Esophagus muscularis mucosa (tissue), 4 donors: Measurements from ENCODE around the gene GSG1L.

Experiments
- CTCF ChIP-seq, 3 experiments: fragments of 200-600 bp in 2 of 3; fragments of 450-650 bp in 1 of 3; sonication (generic) in 2 of 3; IDR thresholded peaks; one replicate each; pipeline ENCODE4 v1.5.1; 2017 to 2019; ENCODE audit warnings: antibody characterized with exemption in 3 of 3, mild to moderate bottlenecking in 2 of 3, moderate library complexity in 1 of 3
- EP300 ChIP-seq: sonication (generic); formaldehyde crosslinking; IDR thresholded peaks from one replicate; pipeline ENCODE4 v1.6.1; 2017; ENCODE audit warnings: antibody characterized with exemption
- POLR2A ChIP-seq: fragments of 450-650 bp; IDR thresholded peaks from one replicate; pipeline ENCODE4 v1.6.1; 2017; ENCODE audit warnings: antibody characterized with exemption, moderate library complexity, mild to moderate bottlenecking, low read depth
- POLR2AphosphoS5 ChIP-seq, 2 donors: sonication (generic); formaldehyde crosslinking; IDR thresholded peaks; one replicate each; pipeline ENCODE4 v1.6.1; 2017; ENCODE audit warnings: antibody characterized with exemption in 2 of 2

- no peak for TF ChIP-seq CTCF (IDR thresholded peaks at IDR 0.05)
- no peak for TF ChIP-seq POLR2A
- no peak for TF ChIP-seq POLR2AphosphoS5 (IDR thresholded peaks at IDR 0.05)
- TF ChIP-seq EP300 = no peak
These were observed 277.1 kb downstream of the GSG1L start for GRCh38 chr16:27786221-27786922.
